NCI-H2227 (cell line): ENCODE results near the gene RPA3.

Source experiments
- DNase-seq: peaks from one replicate; lab custom pipeline; 2025; ENCODE audit not compliant: unreplicated experiment; lab: John Stamatoyannopoulos, UW

Gene RPA3

GRCh38 chr7:7718492-7718891 lies at the start of gene RPA3:
RPA3 (minus strand) TSS chr7:7718607; CDS start chr7:7640418, 78,189 bp downstream.
- DNase-seq = no peak

- no peak for DNase-seq
These were observed 48.3 kb upstream of the RPA3 start for GRCh38 chr7:7766671-7767070.

GRCh38 chr7:7765422-7765821 lies 47.0 kb upstream of the RPA3 start:
- DNase-seq = no peak

- no peak for DNase-seq
These were observed 46.4 kb upstream of the RPA3 start for GRCh38 chr7:7764520-7765396.

- no peak for DNase-seq
These were observed 43.8 kb upstream of the RPA3 start for GRCh38 chr7:7761974-7762779.

GRCh38 chr7:7761340-7761973 lies 43.0 kb upstream of the RPA3 start:
- peak; percentile 24 for DNase-seq

- no peak for DNase-seq
These were observed 39.2 kb upstream of the RPA3 start for GRCh38 chr7:7757576-7757975.

- no peak for DNase-seq
These were observed 38.2 kb upstream of the RPA3 start for GRCh38 chr7:7756577-7756976.

- DNase-seq = no peak
These were observed 33.1 kb upstream of the RPA3 start for GRCh38 chr7:7751243-7752092.

- no peak for DNase-seq
These were observed 32.3 kb upstream of the RPA3 start for GRCh38 chr7:7750571-7751242.

- DNase-seq = peak; percentile 40
These were observed 28.1 kb upstream of the RPA3 start for GRCh38 chr7:7746458-7746857.

GRCh38 chr7:7745966-7746365 lies 27.6 kb upstream of the RPA3 start:
- DNase-seq = no peak

GRCh38 chr7:7745258-7745657 lies 26.9 kb upstream of the RPA3 start:
- DNase-seq = no peak

GRCh38 chr7:7742223-7742622 lies 23.8 kb upstream of the RPA3 start:
- DNase-seq = no peak

GRCh38 chr7:7740037-7740355 lies 21.6 kb upstream of the RPA3 start:
- DNase-seq = no peak

- DNase-seq = no peak
These were observed 21.0 kb upstream of the RPA3 start for GRCh38 chr7:7739204-7740036.

GRCh38 chr7:7738622-7739021 lies 20.2 kb upstream of the RPA3 start:
- DNase-seq = no peak

- DNase-seq = no peak
These were observed 19.8 kb upstream of the RPA3 start for GRCh38 chr7:7738177-7738576.

- no peak for DNase-seq
These were observed 19.3 kb upstream of the RPA3 start for GRCh38 chr7:7737674-7738073.
